H9 (cell line): ENCODE measurements around the gene BPIFB3. TPM values are rescaled to one million over a fixed set of nuclear protein-coding genes. Genes with fewer than 3 reads are reported as not detected.

Experiments
- DNase-seq: peaks from one replicate; pipeline ENCODE4 v3.0.0-alpha.2; 2017
- H2AFZ ChIP-seq: one replicate; pipeline ENCODE4 v1.6.1; 2013; ENCODE audit warnings: mild to moderate bottlenecking, low read length, control low read depth, moderate library complexity
- H2AK5ac ChIP-seq: 2 replicates; pipeline ENCODE4 v1.6.1; 2013; ENCODE audit warnings: low read length, control low read depth, mixed read lengths; ENCODE audit not compliant: insufficient read length
- H2BK120ac ChIP-seq: one replicate; pipeline ENCODE4 v1.6.1; 2013; ENCODE audit warnings: low read depth, mild to moderate bottlenecking, low read length, control low read depth, inconsistent platforms; ENCODE audit not compliant: poor library complexity, severe bottlenecking
- H2BK12ac ChIP-seq: 2 replicates; pipeline ENCODE4 v1.6.1; 2013; ENCODE audit warnings: low read length, control low read depth, mixed read lengths, low read depth; ENCODE audit not compliant: insufficient read length
- H2BK15ac ChIP-seq: 2 replicates; pipeline ENCODE4 v1.6.1; 2013; ENCODE audit warnings: low read depth, low read length, control low read depth
- H2BK20ac ChIP-seq: one replicate; pipeline ENCODE4 v1.6.1; 2013; ENCODE audit warnings: low read depth, mild to moderate bottlenecking, low read length, control low read depth, inconsistent platforms; ENCODE audit not compliant: poor library complexity, severe bottlenecking
- H2BK5ac ChIP-seq: 2 replicates; pipeline ENCODE4 v1.6.1; 2013; ENCODE audit warnings: low read length, control low read depth, mixed read lengths; ENCODE audit not compliant: insufficient read length
- H3K14ac ChIP-seq: 2 replicates; pipeline ENCODE4 v1.6.1; 2013; ENCODE audit warnings: low read length, control low read depth; ENCODE audit not compliant: insufficient read depth
- H3K18ac ChIP-seq: 2 replicates; pipeline ENCODE4 v1.6.1; 2013; ENCODE audit warnings: low read depth, mild to moderate bottlenecking, mixed read lengths, low read length, control low read depth; ENCODE audit not compliant: insufficient read length
- H3K23ac ChIP-seq: 2 replicates; pipeline ENCODE4 v1.6.1; 2013; ENCODE audit warnings: low read length, control low read depth, mixed read lengths, low read depth; ENCODE audit not compliant: insufficient read length
- H3K23me2 ChIP-seq: 2 replicates; pipeline ENCODE4 v1.6.1; 2013; ENCODE audit warnings: low read depth, mild to moderate bottlenecking, mixed read lengths, low read length, control low read depth; ENCODE audit not compliant: insufficient read length, poor library complexity, severe bottlenecking
- H3K27ac ChIP-seq: 2 replicates; pipeline ENCODE4 v1.5.1; 2013; ENCODE audit warnings: low read length, control low read depth, mixed read lengths, low read depth; ENCODE audit not compliant: insufficient read length
- H3K27me3 ChIP-seq: 2 replicates; pipeline ENCODE4 v1.6.1; 2013; ENCODE audit warnings: low read length, control low read depth, inconsistent platforms; ENCODE audit not compliant: insufficient read depth
- H3K4ac ChIP-seq: 2 replicates; pipeline ENCODE4 v1.6.1; 2013; ENCODE audit warnings: low read depth, mild to moderate bottlenecking, control low read depth, inconsistent platforms, low read length, moderate library complexity
- H3K4me1 ChIP-seq: 2 replicates; pipeline ENCODE4 v1.6.1; 2013; ENCODE audit warnings: low read length, control low read depth, inconsistent platforms; ENCODE audit not compliant: insufficient read depth
- H3K4me2 ChIP-seq: 2 replicates; pipeline ENCODE4 v1.6.1; 2013; ENCODE audit warnings: low read length, control low read depth, mixed read lengths; ENCODE audit not compliant: insufficient read length, insufficient read depth
- H3K56ac ChIP-seq: 2 replicates; pipeline ENCODE4 v1.6.1; 2013; ENCODE audit warnings: low read depth, mild to moderate bottlenecking, mixed read lengths, low read length, control low read depth; ENCODE audit not compliant: insufficient read length
- H3K79me1 ChIP-seq: 2 replicates; pipeline ENCODE4 v1.6.1; 2013; ENCODE audit warnings: low read depth, mild to moderate bottlenecking, moderate library complexity, low read length, control low read depth, inconsistent platforms; ENCODE audit not compliant: insufficient read depth, poor library complexity, severe bottlenecking
- H3K79me2 ChIP-seq: 2 replicates; pipeline ENCODE4 v1.6.1; 2013; ENCODE audit warnings: low read length, control low read depth, inconsistent platforms; ENCODE audit not compliant: insufficient read depth
- H3K9ac ChIP-seq: 2 replicates; pipeline ENCODE4 v1.6.1; 2013; ENCODE audit warnings: low read length, control low read depth, mixed read lengths; ENCODE audit not compliant: insufficient read length; ENCODE audit errors: extremely low read depth
- H3K9me3 ChIP-seq: one replicate; pipeline ENCODE4 v1.6.1; 2013; ENCODE audit warnings: low read depth, low read length, inconsistent platforms; ENCODE audit not compliant: control insufficient read depth
- H3T11ph ChIP-seq: one replicate; pipeline ENCODE4 v1.6.1; 2013; ENCODE audit warnings: mild to moderate bottlenecking, low read length, control low read depth, inconsistent platforms
- H4K20me1 ChIP-seq: one replicate; pipeline ENCODE4 v1.6.1; 2013; ENCODE audit not compliant: control insufficient read depth, insufficient read length, insufficient read depth
- H4K5ac ChIP-seq: 2 replicates; pipeline ENCODE4 v1.6.1; 2013; ENCODE audit warnings: low read depth, mild to moderate bottlenecking, mixed read lengths, low read length, control low read depth; ENCODE audit not compliant: insufficient read length
- H4K8ac ChIP-seq: replicated peaks from 2 replicates; pipeline ENCODE4 v1.6.1; 2013; ENCODE audit warnings: low read length, control low read depth, mixed read lengths, low read depth; ENCODE audit not compliant: insufficient read length
- H4K91ac ChIP-seq: 2 replicates; pipeline ENCODE4 v1.6.1; 2013; ENCODE audit warnings: low read depth, mild to moderate bottlenecking, moderate library complexity, mixed read lengths, low read length, control low read depth; ENCODE audit not compliant: insufficient read length
- H3K27ac Mint-ChIP-seq, 3 experiments: 2 replicates in 2 of 3; 3 replicates in 1 of 3; pipeline ENCODE4 v1.8.0; 2020 to 2021; ENCODE audit warnings: mixed read lengths in 3 of 3, mild to moderate bottlenecking in 1 of 3, moderate library complexity in 1 of 3
- H3K27me3 Mint-ChIP-seq: 2 replicates; pipeline ENCODE4 v1.8.0; 2021; ENCODE audit warnings: low read depth, mild to moderate bottlenecking, moderate library complexity, mixed read lengths
- H3K36me3 Mint-ChIP-seq, 3 experiments: 2 replicates in 2 of 3; 3 replicates in 1 of 3; pipeline ENCODE4 v1.8.0; 2020 to 2021; ENCODE audit warnings: low read depth in 3 of 3, mixed read lengths in 3 of 3; ENCODE audit not compliant: insufficient read depth in 1 of 3
- H3K4me1 Mint-ChIP-seq, 2 experiments: 2 replicates each; pipeline ENCODE4 v1.8.0; 2020; ENCODE audit warnings: mixed read lengths in 2 of 2
- H3K4me3 Mint-ChIP-seq, 2 experiments: 2 replicates in 1 of 2; 3 replicates in 1 of 2; pipeline ENCODE4 v1.8.0; 2020 to 2021; ENCODE audit warnings: mild to moderate bottlenecking in 2 of 2, mixed read lengths in 2 of 2, moderate library complexity in 1 of 2
- H3K9me3 Mint-ChIP-seq, 2 experiments: 2 replicates in 1 of 2; 3 replicates in 1 of 2; pipeline ENCODE4 v1.8.0; 2020; ENCODE audit warnings: mild to moderate bottlenecking in 2 of 2, mixed read lengths in 2 of 2, moderate library complexity in 1 of 2
- WGBS: extraction: QIAGEN DNeasy Blood & Tissue Kit; methylation state at CpG from one replicate; pipeline ENCODE4 v1.1.7; 2013; ENCODE audit warnings: missing lambda C conversion rate, low lambda C conversion rate, mixed read lengths; ENCODE audit not compliant: insufficient read length; ENCODE audit errors: extremely low coverage; 5-methylcytosine and 5-hydroxymethylcytosine counted together
- total RNA-seq: library from RNA; stranded (reverse); gene quantifications from 2 replicates; pipeline ENCODE4 v1.2.1, GENCODE V29; 2021
- TF ChIP-seq, protein P1 (sequence below): fragments of 200-600 bp; sonication (generic); conservative IDR thresholded peaks from 3 replicates; pipeline ENCODE4 v1.8.0; 2021; ENCODE audit warnings: antibody characterized with exemption, mild to moderate bottlenecking

BPIFB3 gene
- total RNA-seq, 1 experiment from 2014 or later, result not detected

DNA sequence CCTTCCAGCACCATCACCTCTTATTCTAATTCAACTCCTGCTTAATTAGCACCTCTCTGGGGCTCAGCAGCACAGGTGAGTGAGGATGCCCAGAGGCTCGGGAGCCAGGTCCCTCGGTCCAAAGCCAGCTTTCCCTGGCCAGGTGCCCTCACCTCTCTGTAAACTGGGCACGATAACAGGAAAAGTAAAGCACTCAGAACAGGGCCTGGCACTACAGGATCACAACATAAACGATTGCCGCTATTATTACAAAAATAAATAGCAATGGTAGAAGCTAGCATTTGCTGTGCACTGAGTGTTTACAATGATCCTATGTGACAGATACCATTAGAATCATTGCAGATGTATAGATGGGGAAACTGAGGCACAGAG lies 43.6 kb upstream of the BPIFB3 start:
- no peaks in the 10 kb centered on the region for H3K79me1 ChIP-seq
- H3K4me1 ChIP-seq, result no peaks in the 10 kb centered on the region
- no peak overlapping the region for H3K4me3 Mint-ChIP-seq
- no peak overlapping the region for H3K18ac ChIP-seq
- no peaks in the 10 kb centered on the region for H4K20me1 ChIP-seq
- H3K4me1 Mint-ChIP-seq, result peaks cover 13 to 16% of the 10 kb centered on the region in 2 experiments
- H3K27me3 ChIP-seq, result no peaks in the 10 kb centered on the region
- H2BK15ac ChIP-seq, result no peak overlapping the region
- WGBS, result no CpG with 5 or more reads among the region's 5 CpGs
- peaks cover 3% of the 10 kb centered on the region for H3K27me3 Mint-ChIP-seq
- no peak overlapping the region for H2BK20ac ChIP-seq
- no peak overlapping the region for H2BK5ac ChIP-seq
- H2BK12ac ChIP-seq, result no peak overlapping the region
- peaks cover 4 to 5% of the 10 kb centered on the region in 2 experiments; a peak in 3 of 5 replicates for H3K9me3 Mint-ChIP-seq
- no peak overlapping the region for H3K23ac ChIP-seq
- no peak overlapping the region for H3K4me2 ChIP-seq
- H4K5ac ChIP-seq, result no peak overlapping the region
- no peak overlapping the region for H4K8ac ChIP-seq
- H3K56ac ChIP-seq, result no peak overlapping the region
- no peak overlapping the region for H2BK120ac ChIP-seq
- H3K23me2 ChIP-seq, result no peaks in the 10 kb centered on the region
- H3K14ac ChIP-seq, result no peak overlapping the region; the same call in 1 of the 2 replicates
- H3K27ac Mint-ChIP-seq, result no peak overlapping the region
- H3K9ac ChIP-seq, result no peak overlapping the region
- H3K4ac ChIP-seq, result no peak overlapping the region
- no peak overlapping the region for H2AK5ac ChIP-seq
- H3K27ac ChIP-seq, result no peak overlapping the region
- no peak overlapping the region for H2AFZ ChIP-seq
- TF ChIP-seq, protein P1, sequence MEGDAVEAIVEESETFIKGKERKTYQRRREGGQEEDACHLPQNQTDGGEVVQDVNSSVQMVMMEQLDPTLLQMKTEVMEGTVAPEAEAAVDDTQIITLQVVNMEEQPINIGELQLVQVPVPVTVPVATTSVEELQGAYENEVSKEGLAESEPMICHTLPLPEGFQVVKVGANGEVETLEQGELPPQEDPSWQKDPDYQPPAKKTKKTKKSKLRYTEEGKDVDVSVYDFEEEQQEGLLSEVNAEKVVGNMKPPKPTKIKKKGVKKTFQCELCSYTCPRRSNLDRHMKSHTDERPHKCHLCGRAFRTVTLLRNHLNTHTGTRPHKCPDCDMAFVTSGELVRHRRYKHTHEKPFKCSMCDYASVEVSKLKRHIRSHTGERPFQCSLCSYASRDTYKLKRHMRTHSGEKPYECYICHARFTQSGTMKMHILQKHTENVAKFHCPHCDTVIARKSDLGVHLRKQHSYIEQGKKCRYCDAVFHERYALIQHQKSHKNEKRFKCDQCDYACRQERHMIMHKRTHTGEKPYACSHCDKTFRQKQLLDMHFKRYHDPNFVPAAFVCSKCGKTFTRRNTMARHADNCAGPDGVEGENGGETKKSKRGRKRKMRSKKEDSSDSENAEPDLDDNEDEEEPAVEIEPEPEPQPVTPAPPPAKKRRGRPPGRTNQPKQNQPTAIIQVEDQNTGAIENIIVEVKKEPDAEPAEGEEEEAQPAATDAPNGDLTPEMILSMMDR, result no peak
- H3K79me2 ChIP-seq, result no peaks in the 10 kb centered on the region
- H3K9me3 ChIP-seq, result no peaks in the 10 kb centered on the region
- no peak overlapping the region for H4K91ac ChIP-seq
- DNase-seq, result no peak
- H3K36me3 Mint-ChIP-seq, result peaks cover 0 to 3% (median 0%) of the 10 kb centered on the region in 3 experiments; a peak in 3 of 7 replicates
- no peak overlapping the region for H3T11ph ChIP-seq
